HEK293 (cell line): Measurements from ENCODE around the gene ARHGEF40.

Source experiments
- ATF2 ChIP-seq: fragments of 450-650 bp; formaldehyde crosslinking; IDR thresholded peaks from 2 replicates; pipeline ENCODE4 v1.5.1; 2016; ENCODE audit warnings: missing biosample characterization, missing genetic modification characterization, low read depth
- CTCF ChIP-seq: fragments of 450-650 bp; formaldehyde crosslinking; IDR thresholded peaks from 2 replicates; pipeline ENCODE4 v1.5.1; 2016; ENCODE audit warnings: missing biosample characterization, missing genetic modification characterization
- GLIS1 ChIP-seq: fragments of 450-650 bp; formaldehyde crosslinking; IDR thresholded peaks from 2 replicates; pipeline ENCODE4 v1.5.1; 2016; ENCODE audit warnings: missing biosample characterization, missing genetic modification characterization
- MYNN ChIP-seq: fragments of 450-650 bp; formaldehyde crosslinking; IDR thresholded peaks from 2 replicates; pipeline ENCODE4 v1.5.1; 2016; ENCODE audit warnings: missing biosample characterization, missing genetic modification characterization, borderline replicate concordance
- ZBTB1 ChIP-seq: fragments of 450-650 bp; formaldehyde crosslinking; IDR thresholded peaks from 2 replicates; pipeline ENCODE4 v1.5.1; 2016; ENCODE audit warnings: missing biosample characterization, missing genetic modification characterization
- ZFP3 ChIP-seq: fragments of 450-650 bp; formaldehyde crosslinking; IDR thresholded peaks from 2 replicates; pipeline ENCODE4 v1.5.1; 2016; ENCODE audit warnings: low read depth, missing biosample characterization, missing genetic modification characterization
- ZNF16 ChIP-seq: fragments of 450-650 bp; formaldehyde crosslinking; IDR thresholded peaks from 2 replicates; pipeline ENCODE4 v1.5.1; 2016; ENCODE audit warnings: low read depth, missing biosample characterization, missing genetic modification characterization
- ZNF211 ChIP-seq: fragments of 450-650 bp; formaldehyde crosslinking; IDR thresholded peaks from 2 replicates; pipeline ENCODE4 v1.5.1; 2016; ENCODE audit warnings: low read depth, missing biosample characterization, missing genetic modification characterization
- ZNF221 ChIP-seq: fragments of 450-650 bp; formaldehyde crosslinking; IDR thresholded peaks from 2 replicates; pipeline ENCODE4 v1.5.1; 2017; ENCODE audit warnings: missing biosample characterization, missing genetic modification characterization, borderline replicate concordance
- ZNF26 ChIP-seq: fragments of 450-650 bp; formaldehyde crosslinking; IDR thresholded peaks from 2 replicates; pipeline ENCODE4 v1.5.1; 2016; ENCODE audit warnings: missing biosample characterization, missing genetic modification characterization
- ZNF302 ChIP-seq: fragments of 450-650 bp; formaldehyde crosslinking; IDR thresholded peaks from 2 replicates; pipeline ENCODE4 v1.5.1; 2016; ENCODE audit warnings: missing biosample characterization, missing genetic modification characterization, low read depth
- ZNF362 ChIP-seq: fragments of 450-650 bp; formaldehyde crosslinking; IDR thresholded peaks from 2 replicates; pipeline ENCODE4 v1.5.1; 2016; ENCODE audit warnings: missing biosample characterization, missing genetic modification characterization
- ZNF830 ChIP-seq: fragments of 450-650 bp; IDR thresholded peaks from 2 replicates; pipeline ENCODE4 v1.5.0; 2018; ENCODE audit warnings: missing biosample characterization, missing genetic modification characterization, low read depth, mild to moderate bottlenecking, moderate library complexity

- no peak for TF ChIP-seq ZNF362 (tag by site-specific recombination)
- no peak for TF ChIP-seq ATF2 (tag by site-specific recombination)
- TF ChIP-seq CTCF (tag by site-specific recombination) = no peak
- TF ChIP-seq GLIS1 (tag by site-specific recombination) = no peak
- no peak for TF ChIP-seq MYNN (tag by site-specific recombination)
- no peak for TF ChIP-seq ZBTB1 (tag by site-specific recombination)
- no peak for TF ChIP-seq ZNF302 (tag by site-specific recombination)
- no peak for TF ChIP-seq ZNF211 (tag by site-specific recombination)
- TF ChIP-seq ZNF26 = no peak
- TF ChIP-seq ZNF830 (tag by site-specific recombination) = no peak
- TF ChIP-seq ZNF221 (tag by site-specific recombination) = no peak
- TF ChIP-seq ZFP3 (tag by site-specific recombination) = no peak
- no peak for TF ChIP-seq ZNF16 (tag by site-specific recombination)
These were observed 47.4 kb upstream of the ARHGEF40 start for GRCh38 chr14:21022686-21023085.
